Rectal smooth muscle tissue (tissue), 1 donor: Measurements from ENCODE around the gene TNFSF8.
A peak's percentile ranks its signal among the peaks of the same experiment; 100 is the strongest.

Experiments
- H3K27ac ChIP-seq: one replicate; pipeline ENCODE4 v1.7.0; 2013; ENCODE audit warnings: low read depth, low read length, inconsistent platforms
- H3K27me3 ChIP-seq: one replicate; pipeline ENCODE4 v1.7.0; 2013; ENCODE audit warnings: low read length; ENCODE audit not compliant: control insufficient read depth, insufficient read depth
- H3K36me3 ChIP-seq: one replicate; pipeline ENCODE4 v1.7.0; 2013; ENCODE audit warnings: low read length; ENCODE audit not compliant: control insufficient read depth, insufficient read depth
- H3K4me1 ChIP-seq: one replicate; pipeline ENCODE4 v1.7.0; 2013; ENCODE audit warnings: low read length; ENCODE audit not compliant: control insufficient read depth, insufficient read depth
- H3K4me3 ChIP-seq: one replicate; pipeline ENCODE4 v1.7.0; 2013; ENCODE audit warnings: low read length
- H3K9ac ChIP-seq: one replicate; pipeline ENCODE4 v1.7.0; 2013; ENCODE audit warnings: low read length

The TNFSF8 gene, protein sequence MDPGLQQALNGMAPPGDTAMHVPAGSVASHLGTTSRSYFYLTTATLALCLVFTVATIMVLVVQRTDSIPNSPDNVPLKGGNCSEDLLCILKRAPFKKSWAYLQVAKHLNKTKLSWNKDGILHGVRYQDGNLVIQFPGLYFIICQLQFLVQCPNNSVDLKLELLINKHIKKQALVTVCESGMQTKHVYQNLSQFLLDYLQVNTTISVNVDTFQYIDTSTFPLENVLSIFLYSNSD

GRCh38 chr9:114930056-114930812 is at the start of gene TNFSF8:
TSS of gene TNFSF8 (minus strand) at chr9:114930591. CDS start at chr9:114930303, 288 bp downstream.
- H3K9ac ChIP-seq: no peak within 1 kb of the TSS
- no peaks in the 10 kb centered on the region for H3K27me3 ChIP-seq
- no peaks in the 10 kb centered on the region for H3K4me1 ChIP-seq
- peak within 1 kb of the TSS; percentile 42 for H3K4me3 ChIP-seq
- H3K36me3 ChIP-seq: no peaks in the 10 kb centered on the region
- peak within 1 kb of the TSS; percentile 3 for H3K27ac ChIP-seq

- H3K27me3 ChIP-seq: no peaks in the 10 kb centered on the region
- H3K4me1 ChIP-seq: no peaks in the 10 kb centered on the region
- H3K36me3 ChIP-seq: no peaks in the 10 kb centered on the region
- no peak overlapping the region for H3K9ac ChIP-seq
- H3K27ac ChIP-seq: no peak overlapping the region
- no peak overlapping the region for H3K4me3 ChIP-seq
Measured at GRCh38 chr9:114973216-114973615, 42.8 kb upstream of the TNFSF8 start.

DNA sequence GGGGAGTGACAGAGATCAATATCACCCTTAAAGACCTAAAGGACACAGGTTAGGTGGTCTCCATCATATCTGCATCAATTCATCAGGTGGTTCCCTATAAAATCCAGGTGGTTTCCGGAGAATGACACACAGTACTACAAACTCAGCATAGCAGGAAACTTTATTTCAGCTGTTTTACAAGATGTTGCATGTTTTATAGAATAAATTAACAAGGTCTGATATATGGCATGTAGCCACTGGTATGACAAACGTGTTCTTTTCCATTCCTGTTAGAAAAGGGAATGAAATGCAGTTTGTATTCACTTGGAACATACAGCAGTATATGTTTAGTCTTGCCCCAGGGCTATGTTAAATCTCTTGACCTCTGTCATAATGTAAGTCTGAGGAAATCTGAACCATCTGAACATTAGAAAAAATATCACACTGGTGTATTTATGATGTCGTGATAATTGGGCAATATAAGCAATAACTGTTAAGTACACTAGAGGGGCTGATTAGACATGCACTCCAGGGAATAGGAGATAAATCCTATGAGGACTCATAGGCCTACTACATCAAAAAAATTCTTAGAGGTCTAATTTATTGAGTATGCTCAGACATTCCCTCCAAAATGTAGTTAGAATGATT is 42.2 kb upstream of the TNFSF8 start:
- Histone ChIP-seq H3K4me1 (no peaks in the 10 kb centered on the region), H3K36me3 (no peaks in the 10 kb centered on the region), H3K9ac (no peak overlapping the region), H3K4me3 (no peak overlapping the region), H3K27me3 (no peaks in the 10 kb centered on the region), H3K27ac (no peak overlapping the region)

GRCh38 chr9:114969269-114969668 is 38.9 kb upstream of the TNFSF8 start:
- no peak overlapping the region for H3K9ac ChIP-seq
- H3K27me3 ChIP-seq: no peaks in the 10 kb centered on the region
- H3K36me3 ChIP-seq: no peaks in the 10 kb centered on the region
- H3K27ac ChIP-seq: no peak overlapping the region
- H3K4me3 ChIP-seq: no peak overlapping the region
- H3K4me1 ChIP-seq: no peaks in the 10 kb centered on the region

- H3K9ac ChIP-seq: no peak overlapping the region
- H3K4me3 ChIP-seq: no peak overlapping the region
- no peaks in the 10 kb centered on the region for H3K36me3 ChIP-seq
- no peaks in the 10 kb centered on the region for H3K27me3 ChIP-seq
- H3K4me1 ChIP-seq: no peaks in the 10 kb centered on the region
- H3K27ac ChIP-seq: no peak overlapping the region
Measured at GRCh38 chr9:114968671-114969070, 38.3 kb upstream of the TNFSF8 start.

- Histone ChIP-seq H3K4me3 (no peak overlapping the region), H3K27ac (no peak overlapping the region), H3K36me3 (no peaks in the 10 kb centered on the region), H3K27me3 (no peaks in the 10 kb centered on the region), H3K9ac (no peak overlapping the region), H3K4me1 (no peaks in the 10 kb centered on the region)
Measured at GRCh38 chr9:114965564-114965963, 35.2 kb upstream of the TNFSF8 start.

- H3K27me3 ChIP-seq: no peaks in the 10 kb centered on the region
- no peak overlapping the region for H3K4me3 ChIP-seq
- H3K27ac ChIP-seq: no peak overlapping the region
- H3K36me3 ChIP-seq: no peaks in the 10 kb centered on the region
- H3K4me1 ChIP-seq: peaks cover under 1% of the 10 kb centered on the region
- H3K9ac ChIP-seq: no peak overlapping the region
Measured at GRCh38 chr9:114962809-114963208, 32.4 kb upstream of the TNFSF8 start.

DNA sequence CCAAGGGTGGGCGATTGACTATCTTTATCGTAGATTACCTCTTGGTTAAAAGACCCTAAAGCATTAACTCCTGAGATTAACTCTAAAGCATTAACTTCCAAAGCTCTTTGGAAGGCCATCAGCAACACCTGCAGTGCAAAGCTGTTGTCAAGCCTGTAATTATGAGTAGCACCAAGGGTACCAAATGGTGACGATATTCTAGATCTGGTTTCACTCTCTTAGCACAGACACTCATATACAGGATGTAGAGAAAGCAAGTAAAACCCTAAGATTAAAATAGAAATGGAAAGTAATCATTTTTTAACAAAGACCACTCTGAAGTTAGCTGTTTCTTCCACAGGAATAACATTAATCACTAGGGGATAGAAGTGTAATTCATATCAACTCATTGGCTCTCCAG is 29.9 kb upstream of the TNFSF8 start:
- H3K36me3 ChIP-seq: no peaks in the 10 kb centered on the region
- H3K27ac ChIP-seq: no peak overlapping the region
- H3K9ac ChIP-seq: no peak overlapping the region
- H3K27me3 ChIP-seq: no peaks in the 10 kb centered on the region
- peaks cover 3% of the 10 kb centered on the region for H3K4me1 ChIP-seq
- no peak overlapping the region for H3K4me3 ChIP-seq

GRCh38 chr9:114958844-114959235 is 28.4 kb upstream of the TNFSF8 start:
- H3K4me1 ChIP-seq: peaks cover 3% of the 10 kb centered on the region
- H3K9ac ChIP-seq: no peak overlapping the region
- no peaks in the 10 kb centered on the region for H3K36me3 ChIP-seq
- no peak overlapping the region for H3K4me3 ChIP-seq
- no peak overlapping the region for H3K27ac ChIP-seq
- no peaks in the 10 kb centered on the region for H3K27me3 ChIP-seq

- H3K27me3 ChIP-seq: no peaks in the 10 kb centered on the region
- H3K9ac ChIP-seq: no peak overlapping the region
- H3K36me3 ChIP-seq: no peaks in the 10 kb centered on the region
- H3K4me1 ChIP-seq: peaks cover 3% of the 10 kb centered on the region
- peak overlapping the region; percentile 19 for H3K27ac ChIP-seq
- H3K4me3 ChIP-seq: no peak overlapping the region
Measured at GRCh38 chr9:114958021-114958843, 27.8 kb upstream of the TNFSF8 start.

GRCh38 chr9:114957558-114957957 is 27.2 kb upstream of the TNFSF8 start:
- peak overlapping the region; percentile 19 for H3K27ac ChIP-seq
- no peak overlapping the region for H3K9ac ChIP-seq
- no peaks in the 10 kb centered on the region for H3K27me3 ChIP-seq
- H3K4me1 ChIP-seq: peaks cover 3% of the 10 kb centered on the region
- no peaks in the 10 kb centered on the region for H3K36me3 ChIP-seq
- H3K4me3 ChIP-seq: no peak overlapping the region

- peaks cover 3% of the 10 kb centered on the region for H3K4me1 ChIP-seq
- no peak overlapping the region for H3K27ac ChIP-seq
- H3K9ac ChIP-seq: no peak overlapping the region
- no peak overlapping the region for H3K4me3 ChIP-seq
- H3K36me3 ChIP-seq: no peaks in the 10 kb centered on the region
- no peaks in the 10 kb centered on the region for H3K27me3 ChIP-seq
Measured at GRCh38 chr9:114954956-114955582, 24.7 kb upstream of the TNFSF8 start.
